DMS 273 (cell line): ENCODE data around the gene RETREG2.
"Not testable (repeated sequence)": the region's sequence is repeated elsewhere in the genome, so short reads cannot be mapped to it uniquely, and the experiment has no call there.

Experiments
- DNase-seq: peaks from one replicate; lab custom pipeline; 2025; ENCODE audit not compliant: unreplicated experiment; lab: John Stamatoyannopoulos, UW

The RETREG2 gene

DNA sequence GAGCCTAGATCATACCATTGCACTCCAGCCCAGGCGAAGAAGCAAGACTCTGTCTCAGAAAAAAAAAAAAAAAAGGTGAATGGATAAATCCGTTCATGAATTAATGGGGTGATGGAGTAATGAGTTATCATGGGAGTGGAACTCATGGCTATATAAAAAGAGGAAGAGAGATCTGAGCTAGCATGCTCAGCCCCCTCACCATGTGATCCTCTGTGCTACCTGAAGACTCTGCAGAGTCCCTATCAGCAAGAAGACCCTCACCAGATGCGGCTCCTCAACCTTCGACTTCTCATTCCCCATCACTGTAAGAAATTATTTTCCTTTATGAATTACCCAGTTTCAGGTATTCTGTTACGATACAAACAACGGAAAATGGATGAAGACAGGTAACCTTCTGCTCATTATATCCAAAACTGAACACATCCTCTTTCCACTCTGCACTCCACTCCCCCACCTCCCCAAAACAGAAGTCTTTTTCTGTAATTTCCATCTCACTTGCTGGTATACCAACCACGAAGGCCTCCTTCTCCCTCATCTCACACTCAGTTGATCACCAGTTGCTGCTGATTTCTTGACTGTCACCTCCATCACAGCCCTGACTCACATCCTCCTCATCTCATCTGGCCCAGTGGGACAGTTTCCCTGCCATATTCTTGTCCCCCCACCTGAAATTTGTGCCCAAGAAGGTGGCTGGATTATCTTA lies 8.8 kb downstream of the RETREG2 start:
- no peak for DNase-seq

DNA sequence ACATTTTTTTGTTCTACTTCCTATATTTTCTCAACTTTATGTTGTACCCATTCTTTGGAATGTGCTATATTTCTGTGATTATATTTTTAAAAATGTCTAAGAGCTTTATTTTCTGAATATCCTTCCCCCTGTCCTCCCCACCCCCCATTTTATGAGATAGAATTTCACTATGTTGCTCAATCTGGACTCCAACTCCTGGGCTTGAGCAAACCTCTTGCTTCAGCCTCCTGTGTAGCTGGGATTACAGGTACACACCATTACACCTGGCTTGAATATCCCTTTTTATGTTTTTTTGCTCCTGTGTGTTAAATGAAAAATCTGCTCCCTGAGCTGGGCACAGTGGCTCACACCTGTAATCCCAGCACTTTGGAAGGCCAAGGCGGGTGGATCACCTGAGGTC lies 19.3 kb downstream of the RETREG2 start:
- DNase-seq = no peak

- no peak for DNase-seq
Observed at GRCh38 chr2:219198974-219199373, 20.9 kb downstream of the RETREG2 start.

DNA sequence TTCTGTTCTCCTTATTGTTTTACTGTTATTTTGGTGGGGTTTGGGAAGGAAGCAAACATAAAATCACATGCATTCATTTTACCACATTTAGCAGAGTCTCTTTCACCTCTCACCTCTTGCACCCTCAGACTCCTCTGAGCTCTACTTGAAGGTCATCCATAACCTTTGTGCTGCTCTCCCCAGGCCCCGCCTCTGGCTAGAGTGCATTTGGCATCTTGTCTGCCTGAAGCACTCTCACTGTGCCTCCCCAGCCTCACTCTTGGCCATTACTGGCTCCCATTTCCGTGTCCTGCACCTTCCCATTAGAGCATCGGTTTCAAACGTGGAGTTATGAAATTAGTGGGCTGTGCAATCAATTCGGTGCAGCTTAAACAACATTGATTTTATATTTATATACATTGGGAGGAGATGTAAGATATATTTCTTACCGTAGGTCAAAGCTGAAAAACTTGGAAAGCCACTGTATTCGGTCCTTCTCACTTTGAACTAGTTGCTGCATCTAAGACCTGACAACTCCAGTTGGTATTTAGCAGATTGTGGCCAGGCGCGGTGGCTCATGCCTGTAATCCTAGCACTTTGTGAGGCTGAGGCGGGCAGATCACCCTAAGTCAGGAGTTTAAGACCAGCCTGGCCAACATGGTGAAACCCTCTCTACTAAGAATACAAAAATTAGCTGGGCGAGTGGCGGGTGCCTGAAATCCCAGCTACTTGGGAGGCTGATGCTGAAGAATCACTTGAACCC lies 21.6 kb downstream of the RETREG2 start:
- DNase-seq = no peak

DNA sequence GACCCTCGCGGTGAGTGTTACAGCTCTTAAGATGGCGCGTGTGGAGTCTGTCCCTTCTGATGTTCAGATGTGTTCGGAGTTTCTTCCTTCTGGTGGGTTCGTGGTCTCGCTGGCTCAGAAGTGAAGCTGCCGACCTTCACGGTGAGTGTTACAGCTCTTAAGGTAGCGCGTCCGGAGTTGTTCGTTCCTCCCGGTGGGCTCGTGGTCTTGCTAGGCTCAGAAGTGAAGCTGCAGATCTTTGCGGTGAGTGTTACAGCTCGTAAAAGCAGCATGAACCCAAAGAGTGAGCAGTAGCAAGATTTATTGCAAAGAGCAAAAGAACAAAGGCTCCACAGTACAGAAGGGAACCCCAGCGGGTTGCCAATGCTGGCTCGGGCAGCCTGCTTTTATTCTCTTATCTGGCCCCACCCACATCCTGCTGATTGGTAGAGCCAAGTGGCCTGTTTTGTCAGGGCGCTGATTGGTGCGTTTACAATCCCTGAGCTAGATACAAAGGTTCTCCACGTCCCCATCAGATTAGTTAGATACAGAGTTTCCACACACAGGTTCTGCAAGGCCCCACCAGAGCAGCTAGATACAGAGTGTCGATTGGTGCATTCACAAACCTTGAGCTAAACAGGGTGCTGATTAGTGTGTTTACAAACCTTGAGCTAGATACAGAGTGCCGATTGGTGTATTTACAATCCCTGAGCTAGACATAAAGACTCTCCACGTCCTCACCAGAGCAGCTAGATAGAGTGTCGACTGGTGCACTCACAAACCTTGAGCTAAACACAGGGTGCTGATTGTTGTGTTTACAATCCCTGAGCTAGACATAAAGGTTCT lies 22.6 kb downstream of the RETREG2 start:
- DNase-seq = not testable (repeated sequence)

DNA sequence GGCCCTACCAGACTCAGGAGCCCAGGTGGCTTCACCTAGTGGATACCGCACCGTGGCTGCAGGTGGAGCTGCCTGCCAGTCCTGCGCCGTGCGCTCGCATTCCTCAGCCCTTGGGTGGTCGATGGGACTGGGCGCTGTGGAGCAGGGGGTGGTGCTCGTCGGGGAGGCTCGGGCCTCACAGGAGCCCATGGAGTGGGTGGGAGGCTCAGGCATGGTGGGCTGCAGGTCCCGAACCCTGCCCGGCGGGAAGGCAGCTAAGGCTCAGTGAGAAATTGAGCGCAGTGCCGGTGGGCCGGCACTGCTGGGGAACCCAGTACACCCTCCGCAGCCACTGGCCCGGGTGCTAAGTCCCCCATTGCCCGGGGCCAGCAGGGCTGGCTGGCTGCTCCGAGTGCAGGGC lies 23.3 kb downstream of the RETREG2 start:
- not testable (repeated sequence) for DNase-seq

DNA sequence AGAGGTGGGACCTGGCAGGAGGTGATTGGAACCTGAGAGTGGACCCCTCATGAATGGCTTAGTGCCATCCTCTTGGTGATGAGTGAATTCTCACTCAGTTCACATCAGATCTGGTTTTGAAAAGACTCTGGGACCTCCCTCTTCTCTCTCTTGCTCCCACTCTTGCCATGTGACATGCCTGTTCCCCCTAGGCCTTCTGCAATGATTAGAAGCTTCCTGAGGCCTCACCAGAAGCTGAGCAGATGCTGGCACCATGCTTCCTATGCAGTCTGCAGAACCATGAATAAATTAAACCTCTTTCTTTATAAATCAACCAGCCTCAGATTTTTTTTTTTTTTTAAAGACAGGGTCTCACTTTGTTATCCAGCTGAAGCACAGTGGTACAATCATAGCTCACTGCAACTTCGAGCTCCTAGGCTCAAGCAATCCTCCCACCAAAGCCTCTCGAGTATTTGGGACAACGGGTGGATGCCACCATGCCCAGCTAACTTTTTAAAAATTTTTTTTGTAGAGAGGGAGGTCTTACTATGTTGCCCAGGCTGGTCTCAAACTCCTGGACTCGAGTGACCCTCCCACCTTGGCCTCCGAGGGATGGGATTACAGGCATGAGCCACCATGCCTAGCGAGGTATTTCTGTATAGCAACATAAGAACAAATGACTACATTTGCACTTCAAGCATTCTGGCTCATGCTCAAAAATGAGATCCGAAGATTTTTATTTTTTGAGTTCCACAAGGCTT lies 26.5 kb downstream of the RETREG2 start:
- DNase-seq = no peak

DNA sequence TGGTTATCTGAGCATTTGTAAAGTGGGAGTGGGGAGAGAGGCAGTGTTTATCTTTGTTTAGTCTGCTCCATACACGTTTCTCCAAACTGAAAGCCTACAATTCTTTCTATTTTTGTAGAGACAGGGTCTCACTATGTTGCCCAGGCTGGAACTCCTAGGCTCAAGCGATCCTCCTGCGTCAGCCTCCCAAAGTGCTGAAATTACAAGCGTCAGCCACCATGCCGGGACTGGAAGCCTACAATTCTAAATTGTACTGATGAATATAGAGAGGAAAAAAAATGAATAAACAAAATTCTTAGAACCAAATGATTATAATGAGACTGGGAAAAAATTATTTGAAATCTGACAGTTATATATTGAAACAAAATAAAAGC lies 27.1 kb downstream of the RETREG2 start:
- DNase-seq = no peak

- no peak for DNase-seq
Observed at GRCh38 chr2:219205981-219206327, 27.9 kb downstream of the RETREG2 start.

GRCh38 chr2:219206328-219207133 lies 28.5 kb downstream of the RETREG2 start, which contains the start of gene ZFAND2B:
Gene ZFAND2B (plus strand): TSS chr2:219206782. CDS start chr2:219206988, 206 bp downstream.
- DNase-seq = peak; percentile 98

- no peak for DNase-seq
Observed at GRCh38 chr2:219207134-219207883, 29.2 kb downstream of the RETREG2 start.

GRCh38 chr2:219207884-219208740 lies 30.0 kb downstream of the RETREG2 start:
- peak; percentile 65 for DNase-seq

DNA sequence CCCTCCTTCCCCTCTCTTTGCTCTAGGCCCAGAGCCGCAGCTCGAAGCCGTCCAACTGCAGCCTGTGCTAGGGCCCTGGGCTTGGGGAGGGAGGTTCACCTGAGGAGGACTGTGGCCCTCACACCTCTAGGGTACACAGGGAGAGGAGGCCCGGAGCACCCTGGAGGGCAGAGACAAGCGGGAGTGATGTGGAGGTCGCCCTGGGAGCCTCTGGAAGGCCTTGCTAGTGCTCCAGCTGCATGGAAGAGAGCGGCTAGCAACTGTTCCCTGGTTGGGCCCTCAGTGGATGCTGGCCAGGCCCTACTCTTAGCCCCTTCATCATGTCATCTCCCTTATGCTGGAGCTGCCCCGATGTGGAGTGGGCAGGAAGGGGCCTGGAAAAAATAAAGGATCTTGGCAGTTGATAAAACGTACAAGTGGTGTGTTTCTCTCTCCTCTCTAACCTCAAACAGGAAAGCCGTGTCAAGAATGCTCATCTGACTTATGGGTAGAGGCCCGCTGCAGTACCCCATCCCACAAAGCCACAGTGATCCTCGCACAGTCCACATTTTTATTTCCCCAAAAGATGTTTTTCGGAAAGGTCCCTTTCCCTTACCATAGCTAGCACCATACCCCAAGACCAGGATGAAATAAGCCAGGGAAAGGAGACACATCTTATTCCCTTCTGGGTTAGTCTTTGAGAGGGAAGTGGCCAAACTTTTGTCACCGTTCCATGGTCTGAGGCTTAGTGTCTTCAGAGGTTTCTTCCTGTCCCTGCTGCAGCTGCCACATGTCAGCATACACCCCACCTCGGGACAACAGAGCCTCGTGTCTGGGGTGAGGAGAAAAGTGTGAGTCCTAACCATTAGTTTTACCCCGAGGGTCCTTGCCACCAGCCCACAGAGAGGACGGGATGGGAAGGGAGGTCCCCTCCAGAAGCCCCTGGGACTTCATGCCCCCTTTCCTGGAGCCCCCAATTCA lies 31.4 kb downstream of the RETREG2 start:
- no peak for DNase-seq

GRCh38 chr2:219210196-219210885 lies 32.3 kb downstream of the RETREG2 start:
- no peak for DNase-seq

- no peak for DNase-seq
Observed at GRCh38 chr2:219210886-219211362, 32.8 kb downstream of the RETREG2 start.

GRCh38 chr2:219213026-219213415 lies 34.9 kb downstream of the RETREG2 start:
- no peak for DNase-seq
